GM12878 (cell line): ENCODE data around the gene SLC35B4. TPM values are rescaled to one million over a fixed set of nuclear protein-coding genes. Genes with fewer than 3 reads are reported as not detected.

ENCODE experiments used
- ATAC-seq: fragments of 200-7000 bp; cut with Tn5 transposase; 3 replicates; pipeline ENCODE4 v1.9.1; 2020; ENCODE audit warnings: mild to moderate bottlenecking, moderate library complexity
- BruUV-seq: library from RNA; stranded (reverse); fragments of 400-500 nt; replicated peaks from 2 replicates; lab custom pipeline; 2021; lab: Mats Ljungman, UMichigan
- CTCF ChIA-PET: fragments of 300-600 bp; sonication (Branson Sonifier 250); formaldehyde crosslinking; extraction: SDS; loops from one replicate; lab custom pipeline; 2021; ENCODE audit warnings: inconsistent platforms; lab: Yijun Ruan, JAX
- POLR2A ChIA-PET: fragments of 350-600 bp; formaldehyde crosslinking; extraction: SDS; loops from one replicate; lab custom pipeline; 2021; ENCODE audit warnings: inconsistent platforms; lab: Charles Lee
- RAD21 ChIA-PET: fragments of 300-600 bp; sonication (Branson Sonifier 250); formaldehyde crosslinking; loops from one replicate; lab custom pipeline; 2023; ENCODE audit warnings: antibody characterized with exemption; ENCODE audit not compliant: unreplicated experiment; lab: Charles Lee
- SMC1A ChIA-PET: fragments of 300-600 bp; sonication (Branson Sonifier 250); formaldehyde crosslinking; loops from one replicate; lab custom pipeline; 2023; ENCODE audit not compliant: unreplicated experiment, uncharacterized antibody; lab: Charles Lee
- DNase-seq: peaks from one replicate; pipeline ENCODE4 v3.0.0-alpha.2; 2011; ENCODE audit warnings: low read depth, low spot score
- FAIRE-seq: peaks from 3 replicates; lab custom pipeline; 2011; peaks lifted over from hg19 to GRCh38; lab: Jason Lieb, UNC
- H2AFZ ChIP-seq: 2 replicates; pipeline ENCODE4 v1.6.0; 2011; ENCODE audit warnings: low read depth, low read length, control low read depth; ENCODE audit not compliant: control insufficient read depth
- H3K27ac ChIP-seq: 2 replicates; pipeline ENCODE4 v1.5.1; 2011; ENCODE audit warnings: control low read depth; ENCODE audit not compliant: control insufficient read depth, insufficient read depth
- H3K27me3 ChIP-seq, 2 experiments: replicated peaks in 1 of 2; 2 replicates each; pipeline versions ENCODE4 v1.6.0 to v1.6.1; 2011; ENCODE audit warnings: low read length in 1 of 2; ENCODE audit not compliant: control insufficient read depth in 2 of 2, insufficient read depth in 2 of 2
- H3K36me3 ChIP-seq, 2 experiments: 2 replicates each; pipeline ENCODE4 v1.5.1; 2011; ENCODE audit warnings: low read length in 1 of 2; ENCODE audit not compliant: control insufficient read depth in 2 of 2, insufficient read depth in 2 of 2
- H3K4me1 ChIP-seq: 2 replicates; pipeline ENCODE4 v1.6.1; 2011; ENCODE audit warnings: mild to moderate bottlenecking, low read length, moderate library complexity, mixed read lengths; ENCODE audit not compliant: control insufficient read depth, insufficient read depth
- H3K4me2 ChIP-seq: 2 replicates; pipeline ENCODE4 v1.6.0; 2011; ENCODE audit warnings: control low read depth; ENCODE audit not compliant: control insufficient read depth, insufficient read depth
- H3K4me3 ChIP-seq: fragments of 200-600 bp; sonication (generic); 2 replicates; pipeline ENCODE4 v1.5.1; 2016
- H3K79me2 ChIP-seq: 2 replicates; pipeline ENCODE4 v1.6.0; 2011; ENCODE audit warnings: low read length; ENCODE audit not compliant: control insufficient read depth, insufficient read depth
- H3K9ac ChIP-seq: 2 replicates; pipeline ENCODE4 v1.8.0; 2011; ENCODE audit warnings: low read length, control low read depth, mixed read lengths; ENCODE audit not compliant: control insufficient read depth, insufficient read depth
- H3K9me3 ChIP-seq: replicated peaks from 3 replicates; pipeline ENCODE4 v1.5.1; 2011; ENCODE audit warnings: mild to moderate bottlenecking, low read length; ENCODE audit not compliant: control insufficient read depth, insufficient read depth
- H4K20me1 ChIP-seq: 2 replicates; pipeline ENCODE4 v1.6.0; 2011; ENCODE audit not compliant: control insufficient read depth, insufficient read depth
- ASH2L ChIP-seq: fragments of 300-600, 200-600 bp; sonication (generic); IDR thresholded peaks from 2 replicates; pipeline ENCODE4 v1.6.1; 2017; ENCODE audit warnings: low read depth, mild to moderate bottlenecking, borderline replicate concordance
- BCL11A ChIP-seq: IDR thresholded peaks from 2 replicates; pipeline ENCODE4 v1.6.1; 2011; ENCODE audit warnings: low read depth, low read length
- CBX5 ChIP-seq: sonication (generic); IDR thresholded peaks from 2 replicates; pipeline ENCODE4 v1.6.1; 2016; ENCODE audit warnings: low read depth, moderate library complexity, mild to moderate bottlenecking, inconsistent platforms
- EED ChIP-seq: sonication (generic); IDR thresholded peaks from 2 replicates; pipeline ENCODE4 v1.6.1; 2016; ENCODE audit warnings: antibody characterized with exemption, low read depth
- POU2F2 ChIP-seq: IDR thresholded peaks from 3 replicates; pipeline ENCODE4 v1.6.1; 2011; ENCODE audit warnings: low read depth, mild to moderate bottlenecking, low read length, borderline replicate concordance
- SKIL ChIP-seq: fragments of 450-650 bp; IDR thresholded peaks from 2 replicates; pipeline ENCODE4 v1.6.1; 2017; ENCODE audit warnings: mild to moderate bottlenecking, low read depth, inconsistent platforms; ENCODE audit not compliant: poor library complexity, severe bottlenecking
- SREBF1 ChIP-seq: IDR thresholded peaks from 2 replicates; pipeline ENCODE4 v1.6.1; 2012; ENCODE audit warnings: mild to moderate bottlenecking, low read length
- STAT1 ChIP-seq: fragments of 450-650 bp; conservative IDR thresholded peaks from 2 replicates; pipeline ENCODE4 v1.6.1; 2014; ENCODE audit warnings: antibody characterized with exemption, mild to moderate bottlenecking
- ZBED1 ChIP-seq: IDR thresholded peaks from 2 replicates; pipeline ENCODE4 v1.6.1; 2016; ENCODE audit warnings: borderline replicate concordance
- ZNF24 ChIP-seq: fragments of 450-650 bp; IDR thresholded peaks from 2 replicates; pipeline ENCODE4 v1.6.1; 2017; ENCODE audit warnings: antibody characterized with exemption, mild to moderate bottlenecking
- ZSCAN29 ChIP-seq: fragments of 450-650 bp; IDR thresholded peaks from 2 replicates; pipeline ENCODE4 v1.6.1; 2017; ENCODE audit warnings: mild to moderate bottlenecking, moderate library complexity
- WGBS: methylation state at CpG from one replicate; pipeline ENCODE4 v1.1.6; 2016; ENCODE audit warnings: low lambda C conversion rate; ENCODE audit not compliant: insufficient replicate concordance, insufficient coverage; ENCODE audit errors: missing lambda C conversion rate; 5-methylcytosine and 5-hydroxymethylcytosine counted together
- in situ Hi-C: fragments of 300-500 bp; cut with MboI; formaldehyde crosslinking; loops from 9 replicates; pipeline ENCODE4 v1.14.3; 2018; ENCODE audit warnings: mixed read lengths
- intact Hi-C: fragments of 100-400 bp; cut with micrococcal nuclease; formaldehyde crosslinking; loops from one replicate; pipeline ENCODE4 v1.14.2; 2022; ENCODE audit not compliant: unreplicated experiment
- polyA plus RNA-seq, 11 experiments: library from polyadenylated mRNA; depleted of rRNA in 4 of 11; unstranded in 6 of 11; stranded (reverse) in 5 of 11; fragments of >200 nt; fragmentation: Nextera tagmentation in 4 of 11; fragmentation: Illumina TruSeq in 1 of 11; extraction: Ambion mirVana in 4 of 11; extraction: Trizol in 1 of 11; gene quantifications; 1 replicate in 1 of 11; 2 replicates in 10 of 11; pipeline versions ENCODE4 v1.2.1 to v1.2.3, GENCODE V29; 2011 to 2016; ENCODE audit warnings: inconsistent platforms in 2 of 11, missing spikeins in 2 of 11, low read depth in 1 of 11
- total RNA-seq, 4 experiments: library from RNA; depleted of rRNA in 3 of 4; stranded (reverse); fragments of >200 nt in 3 of 4; fragmentation: Illumina TruSeq in 1 of 4; extraction: Trizol in 1 of 4; gene quantifications; 2 replicates each; pipeline versions ENCODE4 v1.2.1 to v1.2.3, GENCODE V29; 2013 to 2021
- TF ChIP-seq, protein P1 (sequence below): fragments of 450-650 bp; formaldehyde crosslinking; IDR thresholded peaks from 2 replicates; pipeline ENCODE4 v1.4.0; 2022; ENCODE audit warnings: mild to moderate bottlenecking, moderate library complexity

SLC35B4 gene
- total and polyA plus RNA-seq, 10 of the 15 experiments (the other 5 are each of a cell fraction or from before 2014, with no cell fraction given): 3.6 to 23.9 (median 14.0) TPM

GRCh38 chr7:134324107-134324506 lies 7.4 kb upstream of the SLC35B4 start (continued):
- TF ChIP-seq STAT1: no peak
- TF ChIP-seq ZSCAN29: no peak
- no peak for TF ChIP-seq ZBED1
- TF ChIP-seq EED: no peak

GRCh38 chr7:134320201-134320600 lies 3.5 kb upstream of the SLC35B4 start:
- intact Hi-C loops (loop anchor here (10.0 kb wide), 1 partner anchor 315 kb away; no protein-coding TSS in a partner anchor), in situ Hi-C loops (no loop called here)
- Histone ChIP-seq H3K4me3 (no peak overlapping the region), H3K79me2 (peaks cover 3% of the 10 kb centered on the region), H3K27me3 (no peaks in the 10 kb centered on the region), H3K4me1 (no peaks in the 10 kb centered on the region), H3K27ac (no peak overlapping the region), H4K20me1 (no peaks in the 10 kb centered on the region), H3K9me3 (no peaks in the 10 kb centered on the region), H3K9ac (no peak overlapping the region), H3K36me3 (no peaks in the 10 kb centered on the region), H3K4me2 (no peak overlapping the region), H2AFZ (no peak overlapping the region)
- no TSS peak for BruUV-seq
- WGBS: 35% methylated on average over 5 of the region's 5 CpGs
- TF ChIP-seq CBX5 (no peak), EED (no peak), ZNF24 (no peak), ASH2L (no peak), POU2F2 (no peak), SREBF1 (no peak), BCL11A (no peak), SKIL (no peak)
- TF ChIP-seq, protein P1, sequence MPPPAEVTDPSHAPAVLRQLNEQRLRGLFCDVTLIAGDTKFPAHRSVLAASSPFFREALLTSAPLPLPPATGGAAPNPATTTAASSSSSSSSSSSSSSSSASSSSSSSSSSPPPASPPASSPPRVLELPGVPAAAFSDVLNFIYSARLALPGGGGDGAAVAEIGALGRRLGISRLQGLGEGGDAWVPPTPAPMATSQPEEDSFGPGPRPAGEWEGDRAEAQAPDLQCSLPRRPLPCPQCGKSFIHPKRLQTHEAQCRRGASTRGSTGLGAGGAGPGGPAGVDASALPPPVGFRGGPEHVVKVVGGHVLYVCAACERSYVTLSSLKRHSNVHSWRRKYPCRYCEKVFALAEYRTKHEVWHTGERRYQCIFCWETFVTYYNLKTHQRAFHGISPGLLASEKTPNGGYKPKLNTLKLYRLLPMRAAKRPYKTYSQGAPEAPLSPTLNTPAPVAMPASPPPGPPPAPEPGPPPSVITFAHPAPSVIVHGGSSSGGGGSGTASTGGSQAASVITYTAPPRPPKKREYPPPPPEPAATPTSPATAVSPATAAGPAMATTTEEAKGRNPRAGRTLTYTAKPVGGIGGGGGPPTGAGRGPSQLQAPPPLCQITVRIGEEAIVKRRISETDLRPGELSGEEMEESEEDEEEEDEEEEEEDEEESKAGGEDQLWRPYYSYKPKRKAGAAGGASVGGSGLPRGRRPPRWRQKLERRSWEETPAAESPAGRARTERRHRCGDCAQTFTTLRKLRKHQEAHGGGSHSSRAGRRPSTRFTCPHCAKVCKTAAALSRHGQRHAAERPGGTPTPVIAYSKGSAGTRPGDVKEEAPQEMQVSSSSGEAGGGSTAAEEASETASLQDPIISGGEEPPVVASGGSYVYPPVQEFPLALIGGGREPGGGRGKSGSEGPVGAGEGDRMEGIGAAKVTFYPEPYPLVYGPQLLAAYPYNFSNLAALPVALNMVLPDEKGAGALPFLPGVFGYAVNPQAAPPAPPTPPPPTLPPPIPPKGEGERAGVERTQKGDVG (CRISPR knock-in tag): no peak
- CTCF ChIA-PET: interaction anchor here (0.7 kb wide), 1 partner anchor 212 kb away, joined by 3 read pairs; no protein-coding TSS in a partner anchor
- RAD21 ChIA-PET: no interaction called here
- FAIRE-seq: no peak
- POLR2A ChIA-PET: no interaction called here
- SMC1A ChIA-PET: no interaction called here
- no peak for ATAC-seq
- DNase-seq: no peak
